DMS153 (cell line): ENCODE data around the gene ATP8A2.
A peak's percentile ranks its signal among the peaks of the same experiment; 100 is the strongest.
"Not testable (repeated sequence)": the region's sequence is repeated elsewhere in the genome, so short reads cannot be mapped to it uniquely, and the experiment has no call there.

Experiments used
- DNase-seq: peaks from one replicate; lab custom pipeline; 2025; lab: John Stamatoyannopoulos, UW

Gene ATP8A2

DNA sequence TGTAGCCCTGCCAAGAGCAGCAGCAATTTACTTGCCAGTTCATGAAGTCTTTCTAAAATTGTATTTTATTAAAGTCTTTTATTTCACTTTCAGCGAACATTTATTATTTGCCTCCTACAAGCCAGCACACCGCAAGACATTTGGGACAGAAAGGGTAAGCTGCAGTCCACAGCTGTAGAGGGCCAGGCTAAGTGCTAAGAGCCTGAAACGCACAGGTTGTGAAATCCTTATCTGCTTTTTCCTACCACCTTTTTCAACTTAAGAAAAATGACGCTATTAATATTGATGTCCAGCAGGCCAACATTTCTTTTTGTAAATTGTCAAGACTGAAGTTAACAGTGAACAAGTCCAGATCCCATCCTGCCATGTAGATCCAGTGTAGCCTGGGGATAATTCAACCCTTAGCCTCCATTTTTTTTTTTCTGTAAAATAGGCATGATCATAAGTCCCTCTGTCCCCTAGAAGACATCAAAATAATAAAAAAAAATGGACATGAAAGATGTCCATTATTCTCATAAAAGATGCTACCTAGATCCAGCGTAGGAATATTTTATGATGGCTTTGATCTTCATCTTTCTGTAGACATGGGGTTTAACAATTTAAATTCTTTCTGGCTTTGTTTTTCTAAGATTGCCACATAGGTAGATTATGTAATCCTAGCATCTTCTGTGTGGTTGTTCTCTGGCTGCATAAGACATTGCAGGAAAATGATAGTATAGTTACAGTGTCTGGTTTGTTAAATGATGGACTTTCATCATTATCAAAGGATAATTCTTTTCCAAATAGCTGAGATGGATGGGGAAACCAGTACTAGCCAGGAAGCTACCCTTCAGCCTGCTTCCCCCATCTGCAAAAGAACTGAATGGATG lies 551.7 kb downstream of the ATP8A2 start:
- no peak for DNase-seq

GRCh38 chr13:25927363-25927762 lies 555.6 kb downstream of the ATP8A2 start:
- no peak for DNase-seq

DNA sequence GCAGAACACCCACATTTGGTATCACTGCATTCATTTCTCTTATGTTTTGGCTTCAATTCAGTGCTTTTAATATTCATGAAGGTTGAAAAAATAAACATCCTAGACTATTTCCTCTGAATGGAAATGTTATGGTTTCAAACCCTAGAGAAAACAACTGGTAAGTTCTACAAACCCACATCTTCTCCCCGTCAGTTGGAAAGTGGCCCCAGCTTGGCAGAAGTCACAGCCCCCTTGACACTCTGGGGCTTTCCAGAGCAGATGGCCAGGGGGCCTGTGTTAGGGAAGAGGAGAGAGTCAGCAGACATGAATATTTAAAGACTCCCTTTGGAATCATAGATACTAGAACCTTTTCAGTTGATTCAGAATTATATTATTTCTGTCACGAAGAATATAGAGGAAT lies 556.2 kb downstream of the ATP8A2 start:
- DNase-seq, result no peak

GRCh38 chr13:25928941-25929505 lies 557.2 kb downstream of the ATP8A2 start:
- no peak for DNase-seq

DNA sequence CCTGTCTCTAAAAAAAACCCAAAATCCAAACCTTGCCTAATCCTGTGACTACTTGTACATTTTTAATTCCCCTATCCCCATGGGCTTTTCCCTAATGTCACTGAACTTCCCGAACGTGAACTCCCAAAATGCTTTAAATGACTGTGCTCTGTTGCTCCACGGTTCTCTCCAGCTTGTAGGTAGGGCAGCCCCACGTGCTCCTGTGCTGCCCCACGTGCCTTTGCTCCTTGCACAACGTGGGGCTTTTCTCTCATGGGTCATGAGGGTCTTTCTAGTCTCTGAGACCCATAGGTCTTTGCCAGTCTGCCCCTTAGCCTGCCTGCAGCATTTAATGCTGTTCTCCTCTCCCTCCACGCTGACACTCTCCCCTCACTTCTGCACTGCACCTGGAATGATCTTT lies 558.0 kb downstream of the ATP8A2 start:
- no peak for DNase-seq

GRCh38 chr13:25930653-25931052 lies 558.9 kb downstream of the ATP8A2 start:
- no peak for DNase-seq

DNA sequence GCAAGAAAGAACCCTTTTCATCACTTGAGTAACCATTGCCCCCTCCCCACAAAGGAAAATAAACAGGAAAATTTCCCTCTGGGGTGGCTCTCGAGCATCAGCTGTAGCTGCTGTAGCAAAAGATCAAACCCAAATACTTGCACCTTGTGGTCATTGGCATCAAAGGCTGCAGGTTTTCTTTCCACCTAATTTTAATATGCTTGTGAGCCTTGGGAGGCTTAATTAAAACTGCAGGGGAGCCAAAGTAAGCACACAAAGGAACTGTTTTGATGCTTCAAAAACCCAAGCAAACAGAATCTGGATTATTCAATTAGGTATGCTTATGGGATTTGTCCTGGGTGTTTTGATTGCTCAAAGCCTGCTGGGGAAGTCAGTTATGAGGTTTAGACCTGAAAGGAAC lies 560.6 kb downstream of the ATP8A2 start:
- no peak for DNase-seq

DNA sequence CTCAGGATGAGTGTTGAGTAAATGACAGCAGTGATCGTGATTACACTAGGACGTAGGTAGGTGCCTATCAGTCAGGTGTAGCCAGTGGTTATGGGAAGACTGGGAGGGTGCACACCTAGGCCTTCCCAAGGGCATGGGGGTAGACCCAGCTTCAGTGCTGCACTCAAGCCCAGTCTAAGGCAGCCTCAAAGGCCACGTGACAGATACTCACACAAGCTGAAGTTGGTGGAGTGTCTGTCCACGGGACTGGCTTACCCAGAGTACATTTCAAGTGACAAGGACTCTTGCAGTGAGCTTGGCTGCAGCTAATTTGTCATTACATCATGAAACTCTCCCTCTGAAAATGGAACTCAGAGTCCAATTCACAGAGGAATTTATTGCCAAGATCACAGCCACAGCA lies 561.7 kb downstream of the ATP8A2 start:
- no peak for DNase-seq

DNA sequence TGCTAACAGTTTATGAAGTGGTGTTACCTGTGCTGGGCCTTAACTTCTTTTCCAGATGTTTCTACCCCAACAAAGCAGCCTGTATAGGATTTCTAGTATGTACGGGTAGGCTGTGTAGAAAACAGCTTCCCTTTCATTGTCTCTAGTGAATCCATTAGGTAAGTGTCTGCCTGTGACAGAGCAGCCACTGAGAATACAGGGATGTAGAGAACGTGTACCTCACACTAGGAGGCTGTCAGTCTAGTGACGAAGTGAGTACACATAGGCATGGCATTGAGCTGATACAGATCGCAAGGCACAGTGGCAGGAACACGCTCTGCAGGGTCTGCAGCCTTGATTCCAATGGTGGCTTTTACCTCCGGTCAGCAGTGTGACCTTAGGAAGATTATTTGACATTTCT lies 562.4 kb downstream of the ATP8A2 start:
- DNase-seq, result no peak

DNA sequence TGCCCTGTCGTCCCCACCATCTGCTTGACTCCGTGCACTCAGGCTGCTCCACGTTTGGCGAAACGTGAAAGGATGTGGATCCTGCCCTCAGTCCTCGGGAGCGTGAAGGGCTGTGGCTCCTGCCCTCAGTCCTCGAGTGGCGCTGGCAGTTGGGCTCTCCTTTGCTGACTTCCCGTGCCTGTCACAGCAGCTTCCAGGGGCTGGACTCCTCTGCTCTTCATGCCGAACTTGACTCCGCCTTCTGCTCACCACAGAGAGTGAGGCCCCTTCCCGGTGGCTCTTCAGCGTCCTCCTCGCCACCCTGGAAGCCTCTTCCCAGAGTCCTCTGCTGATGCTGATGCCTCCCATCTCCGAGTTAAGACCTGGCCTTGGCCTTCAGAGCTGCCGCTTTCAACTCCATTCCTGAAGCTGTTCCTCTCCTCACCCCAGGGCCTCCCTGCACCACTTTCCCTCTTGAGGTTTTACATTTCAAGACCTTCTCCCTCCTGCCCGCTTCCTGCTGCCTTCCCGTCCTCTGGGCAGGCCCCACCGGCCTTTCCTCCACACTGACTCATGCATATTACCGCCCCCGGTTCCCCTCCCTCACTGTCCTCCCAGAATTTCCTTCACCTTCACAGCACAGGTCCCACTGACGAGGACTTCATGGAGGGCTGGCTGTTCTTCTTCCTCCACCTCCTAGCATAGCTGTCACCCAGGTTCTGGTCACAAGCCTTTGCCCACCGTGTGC lies 568.4 kb downstream of the ATP8A2 start:
- no peak for DNase-seq

DNA sequence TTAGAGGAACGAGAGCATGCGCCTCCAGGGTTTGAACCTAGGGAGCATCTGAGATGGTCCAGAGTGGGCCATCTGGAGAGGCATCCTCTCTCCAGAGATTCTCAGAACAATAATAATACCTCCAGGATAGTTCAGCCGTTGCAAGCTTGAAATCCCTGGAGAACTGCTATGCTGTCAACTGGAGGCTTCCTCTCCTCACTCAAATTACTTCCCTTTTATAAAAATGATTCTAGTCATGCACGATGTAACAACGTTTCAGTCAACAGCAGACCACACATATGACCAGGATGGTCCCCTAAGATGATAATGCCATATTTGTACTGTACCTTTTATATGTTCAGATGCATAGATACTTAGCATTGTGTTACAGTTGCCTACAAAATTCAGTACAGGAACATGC lies 571.3 kb downstream of the ATP8A2 start:
- no peak for DNase-seq

- no peak for DNase-seq
These were observed 571.9 kb downstream of the ATP8A2 start for GRCh38 chr13:25943658-25944057.

DNA sequence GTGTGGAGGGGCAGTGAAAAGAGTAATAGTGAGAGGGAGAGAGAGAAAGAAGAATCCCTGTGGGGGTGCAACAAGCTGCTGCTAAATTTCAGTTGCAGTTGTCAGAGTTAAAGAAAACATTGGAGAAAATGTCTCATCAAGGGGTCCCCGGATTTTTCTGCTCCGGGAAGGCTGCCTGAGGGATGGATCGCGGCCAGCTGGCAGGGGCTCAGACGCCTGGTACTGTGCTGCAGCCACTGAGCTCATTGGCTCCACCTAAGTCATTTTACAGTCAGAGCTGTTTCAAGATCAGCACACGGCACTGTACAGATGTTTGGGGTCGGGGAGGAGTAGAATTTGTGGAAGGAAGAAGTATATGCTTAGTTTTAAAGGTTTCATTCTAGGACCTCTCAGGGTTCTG lies 573.8 kb downstream of the ATP8A2 start:
- DNase-seq, result no peak

DNA sequence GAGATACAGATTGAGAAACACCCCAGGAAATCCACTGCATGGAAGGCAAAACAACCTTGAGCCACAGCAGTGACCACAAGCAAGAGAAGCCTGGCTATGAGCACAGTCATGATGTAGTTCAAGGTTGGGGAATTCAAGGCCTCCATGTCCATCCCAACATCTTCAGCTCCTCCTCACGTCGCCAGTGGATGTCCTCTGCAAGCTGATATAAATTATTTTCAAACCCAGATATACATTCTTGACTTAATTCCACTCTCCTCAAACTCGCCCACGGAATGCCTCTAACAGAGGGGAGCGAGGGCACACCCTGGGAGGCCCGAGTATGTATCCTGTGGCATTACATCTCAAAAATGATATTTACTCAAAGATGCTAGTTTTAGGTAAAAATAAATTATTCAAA lies 574.5 kb downstream of the ATP8A2 start:
- no peak for DNase-seq

DNA sequence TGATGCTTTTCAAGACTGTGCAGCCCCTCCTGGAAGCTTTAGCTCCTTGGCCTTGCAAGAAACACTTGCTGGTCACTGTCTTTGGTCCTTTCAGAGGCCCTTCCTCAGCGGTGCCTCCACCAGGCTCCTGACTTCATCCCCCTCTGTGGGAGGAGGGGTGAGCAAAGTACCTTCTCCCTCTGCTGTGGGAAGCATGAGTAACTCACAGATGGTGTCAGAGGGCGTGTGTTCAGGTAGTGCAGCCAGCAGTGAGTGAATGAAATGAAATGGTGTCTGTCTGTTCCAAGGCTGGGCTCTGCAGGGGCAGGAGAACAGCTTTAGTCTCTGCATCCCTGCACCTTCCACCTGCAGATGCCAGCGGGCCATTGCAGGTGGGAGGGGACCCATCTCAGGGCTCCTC lies 577.1 kb downstream of the ATP8A2 start:
- no peak for DNase-seq

DNA sequence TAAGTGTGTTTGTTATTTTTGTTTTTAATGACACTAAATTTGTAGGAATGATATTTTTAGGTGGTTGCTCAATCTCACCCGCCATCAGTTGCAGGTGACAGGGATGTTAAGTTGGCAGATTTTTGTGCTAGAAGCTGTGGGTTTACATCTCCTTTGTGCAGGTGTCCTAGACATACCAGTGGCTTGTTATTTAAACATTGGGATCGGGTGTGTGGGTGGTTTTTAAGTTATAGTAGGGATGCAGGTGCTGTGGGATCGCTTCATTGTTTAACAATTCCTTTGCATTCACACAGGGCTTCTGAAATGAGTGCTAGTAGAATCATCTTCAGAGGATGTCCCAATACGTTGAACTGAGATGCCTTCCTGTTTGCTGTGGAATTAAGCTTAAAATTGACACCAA lies 580.1 kb downstream of the ATP8A2 start:
- no peak for DNase-seq

- peak; percentile 4 for DNase-seq
These were observed 582.3 kb downstream of the ATP8A2 start for GRCh38 chr13:25954080-25954479.

DNA sequence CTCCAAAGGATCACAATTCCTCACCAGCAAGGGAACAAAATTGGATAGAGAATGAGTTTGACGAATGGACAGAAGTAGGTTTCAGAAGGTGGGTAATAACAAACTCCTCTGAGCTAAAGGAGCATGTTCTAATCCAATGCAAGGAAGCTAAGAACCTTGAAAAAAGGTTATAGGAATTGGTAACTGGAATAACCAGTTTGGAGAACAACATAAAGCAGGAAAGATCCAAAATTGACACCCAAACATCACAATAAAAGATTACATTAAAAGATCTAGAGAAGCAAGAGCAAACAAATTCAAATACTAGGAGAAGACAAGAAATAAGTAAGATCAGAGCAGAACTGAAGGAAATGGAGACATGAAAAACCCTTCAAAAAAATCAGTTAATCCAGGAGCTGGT lies 583.2 kb downstream of the ATP8A2 start:
- DNase-seq, result not testable (repeated sequence)

DNA sequence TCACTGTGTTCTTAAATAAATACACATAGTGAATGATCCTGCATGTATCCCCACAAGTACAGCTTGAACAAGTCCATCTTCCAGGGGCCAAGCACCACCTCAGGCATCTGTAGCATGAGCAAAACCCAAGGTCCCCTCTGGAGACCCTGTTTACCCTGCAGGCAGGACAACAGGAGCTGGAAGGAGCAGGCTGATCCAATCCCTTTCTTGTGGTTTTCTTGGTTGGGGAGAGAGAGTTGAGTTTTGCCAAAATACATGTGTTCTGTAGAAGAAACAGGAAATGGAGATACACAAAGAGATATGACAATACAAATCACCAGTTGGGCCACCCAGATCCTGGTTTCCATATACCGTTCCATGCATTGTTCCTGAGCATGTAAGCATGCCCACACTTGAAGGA lies 587.2 kb downstream of the ATP8A2 start:
- DNase-seq, result no peak

- no peak for DNase-seq
These were observed 589.5 kb downstream of the ATP8A2 start for GRCh38 chr13:25961294-25961693.

- peak; percentile 32 for DNase-seq
These were observed 591.9 kb downstream of the ATP8A2 start for GRCh38 chr13:25963674-25964073.

GRCh38 chr13:25965596-25965995 lies 593.8 kb downstream of the ATP8A2 start:
- no peak for DNase-seq

DNA sequence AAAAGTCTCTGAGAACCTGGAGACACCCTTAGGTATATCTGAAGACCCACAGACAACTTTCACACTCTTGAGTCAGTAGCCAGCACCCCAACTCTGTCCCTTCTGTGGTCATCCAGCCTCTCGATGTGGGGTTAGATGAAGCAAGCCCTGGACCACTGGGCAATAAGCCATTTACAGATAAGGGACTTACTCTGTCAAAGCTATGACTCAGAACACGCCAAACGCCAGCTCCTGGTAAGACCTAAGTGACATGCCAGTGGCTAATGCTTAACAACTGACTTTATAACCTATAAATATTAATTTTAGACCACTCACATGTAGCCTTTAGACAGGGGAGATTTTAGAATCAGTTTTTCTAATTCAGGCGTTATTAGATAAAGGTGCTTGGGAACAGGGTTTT lies 594.3 kb downstream of the ATP8A2 start:
- DNase-seq, result no peak
